IPS-18a (cell line): ENCODE measurements around the gene FOXP1.

ENCODE experiments used
- H3K27ac ChIP-seq: one replicate; pipeline ENCODE4 v1.5.1; 2013; ENCODE audit warnings: low read length
- H3K27me3 ChIP-seq: one replicate; pipeline ENCODE4 v1.6.1; 2013; ENCODE audit warnings: mild to moderate bottlenecking, low read length; ENCODE audit not compliant: control insufficient read depth, insufficient read depth
- H3K36me3 ChIP-seq: one replicate; pipeline ENCODE4 v1.6.1; 2013; ENCODE audit warnings: low read depth, low read length; ENCODE audit not compliant: control insufficient read depth
- H3K4me1 ChIP-seq: one replicate; pipeline ENCODE4 v1.6.1; 2013; ENCODE audit warnings: low read depth, low read length; ENCODE audit not compliant: control insufficient read depth
- H3K4me3 ChIP-seq: one replicate; pipeline ENCODE4 v1.5.1; 2013; ENCODE audit warnings: low read length
- H3K9ac ChIP-seq: one replicate; pipeline ENCODE4 v1.6.1; 2013; ENCODE audit warnings: mild to moderate bottlenecking, low read length, moderate library complexity
- H3K9me3 ChIP-seq: one replicate; pipeline ENCODE4 v1.6.1; 2013; ENCODE audit warnings: low read depth, low read length; ENCODE audit not compliant: control insufficient read depth

FOXP1 gene

DNA sequence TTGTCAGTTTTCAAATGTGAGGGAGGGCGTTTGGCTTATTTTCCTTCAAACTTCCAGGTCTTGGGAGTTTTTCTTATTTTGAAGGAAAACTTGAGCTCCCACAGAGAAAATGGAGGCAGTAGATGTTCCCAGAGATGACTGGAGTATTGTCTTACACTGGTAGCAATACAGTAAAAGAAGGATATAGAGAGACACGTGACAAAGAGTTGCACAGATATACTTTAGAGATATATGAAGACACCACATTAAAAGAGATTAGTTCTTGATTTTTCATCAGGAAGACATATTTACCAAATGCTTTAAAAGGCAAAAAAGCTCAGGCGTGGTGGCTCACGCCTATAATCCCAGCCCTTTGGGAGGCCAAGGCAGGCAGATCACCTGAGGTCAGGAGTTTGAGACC, 490.9 kb downstream of the FOXP1 start:
- no peak overlapping the region for H3K27ac ChIP-seq

DNA sequence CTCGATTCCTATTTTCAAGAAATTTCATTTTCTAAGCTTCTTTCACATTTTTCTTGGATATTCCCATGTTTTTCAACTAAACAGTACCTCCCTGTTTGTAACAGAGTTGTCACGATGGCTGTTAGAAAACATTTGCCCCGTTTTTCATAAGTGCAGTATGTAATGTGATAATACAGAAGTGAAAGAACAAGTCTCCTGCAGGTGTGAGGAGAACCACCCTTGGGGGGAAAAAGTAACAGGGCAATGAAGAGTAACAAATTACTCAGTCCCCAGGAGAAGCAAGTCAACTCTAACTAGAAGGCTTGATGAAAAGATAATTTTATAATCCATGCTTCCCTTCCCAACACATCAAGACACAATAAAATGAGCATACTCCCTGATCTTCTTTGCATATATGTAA, 493.3 kb downstream of the FOXP1 start:
- no peaks in the 10 kb centered on the region for H3K27me3 ChIP-seq
- H3K4me3 ChIP-seq: no peak overlapping the region
- no peaks in the 10 kb centered on the region for H3K36me3 ChIP-seq
- H3K9me3 ChIP-seq: no peaks in the 10 kb centered on the region
- peaks cover 8% of the 10 kb centered on the region for H3K4me1 ChIP-seq
- no peak overlapping the region for H3K9ac ChIP-seq
- no peak overlapping the region for H3K27ac ChIP-seq

More for the DNA sequence above, 490.9 kb downstream of the FOXP1 start:
- Histone ChIP-seq H3K4me1 (peaks cover 2% of the 10 kb centered on the region), H3K36me3 (no peaks in the 10 kb centered on the region), H3K4me3 (no peak overlapping the region), H3K9me3 (no peaks in the 10 kb centered on the region), H3K9ac (no peak overlapping the region), H3K27me3 (no peaks in the 10 kb centered on the region)

DNA sequence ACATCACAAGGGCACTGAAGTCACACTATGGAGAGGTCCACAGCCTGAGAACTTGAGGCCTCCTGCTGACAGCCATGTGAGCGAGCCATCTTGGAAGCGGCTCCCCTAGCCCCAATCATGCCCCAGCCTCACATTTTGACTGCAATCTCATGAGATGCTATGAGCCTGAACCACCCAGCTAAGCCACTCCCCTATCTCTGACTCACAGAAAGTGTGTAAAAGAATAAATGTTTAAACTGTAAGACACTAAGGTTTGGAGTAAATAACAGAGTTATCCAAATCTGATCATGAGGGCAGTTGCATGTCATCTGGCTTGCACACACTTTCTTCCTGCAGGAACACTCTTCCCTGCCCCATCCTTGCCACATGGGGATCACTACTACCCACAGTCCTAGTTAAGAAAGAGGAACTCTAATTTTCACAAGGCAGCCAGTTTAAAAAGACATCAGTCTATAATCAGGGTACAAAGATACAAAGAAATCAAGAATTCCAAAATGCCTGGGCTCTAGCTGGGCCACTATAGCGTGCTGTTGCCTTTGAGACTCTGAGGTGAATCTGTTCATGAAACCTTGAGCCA, 494.2 kb downstream of the FOXP1 start:
- no peak overlapping the region for H3K27ac ChIP-seq
- no peaks in the 10 kb centered on the region for H3K9me3 ChIP-seq
- no peaks in the 10 kb centered on the region for H3K36me3 ChIP-seq
- no peak overlapping the region for H3K9ac ChIP-seq
- H3K4me1 ChIP-seq: peaks cover 8% of the 10 kb centered on the region
- H3K27me3 ChIP-seq: no peaks in the 10 kb centered on the region
- H3K4me3 ChIP-seq: no peak overlapping the region

DNA sequence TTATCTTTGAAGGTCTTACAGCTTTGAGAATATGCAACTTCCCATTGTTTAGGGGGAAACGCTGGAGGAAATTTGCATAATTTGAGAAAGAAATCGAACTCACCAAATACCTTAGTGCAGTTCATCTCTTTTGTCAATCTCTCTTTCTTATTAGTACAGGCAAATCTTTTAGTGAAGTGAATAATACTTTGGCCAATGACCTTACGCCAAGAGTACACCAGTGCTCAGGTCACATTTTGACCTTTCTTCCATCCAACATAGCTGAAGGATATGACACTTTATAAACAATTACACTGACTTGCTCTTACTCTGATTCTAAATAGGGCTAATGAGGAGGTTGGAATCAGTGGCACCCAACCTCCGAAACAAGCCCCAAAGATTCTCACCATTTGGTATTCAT, 494.8 kb downstream of the FOXP1 start:
- Histone ChIP-seq H3K36me3 (no peaks in the 10 kb centered on the region), H3K27ac (no peak overlapping the region), H3K27me3 (no peaks in the 10 kb centered on the region), H3K9ac (no peak overlapping the region), H3K9me3 (no peaks in the 10 kb centered on the region), H3K4me3 (no peak overlapping the region), H3K4me1 (peaks cover 8% of the 10 kb centered on the region)

DNA sequence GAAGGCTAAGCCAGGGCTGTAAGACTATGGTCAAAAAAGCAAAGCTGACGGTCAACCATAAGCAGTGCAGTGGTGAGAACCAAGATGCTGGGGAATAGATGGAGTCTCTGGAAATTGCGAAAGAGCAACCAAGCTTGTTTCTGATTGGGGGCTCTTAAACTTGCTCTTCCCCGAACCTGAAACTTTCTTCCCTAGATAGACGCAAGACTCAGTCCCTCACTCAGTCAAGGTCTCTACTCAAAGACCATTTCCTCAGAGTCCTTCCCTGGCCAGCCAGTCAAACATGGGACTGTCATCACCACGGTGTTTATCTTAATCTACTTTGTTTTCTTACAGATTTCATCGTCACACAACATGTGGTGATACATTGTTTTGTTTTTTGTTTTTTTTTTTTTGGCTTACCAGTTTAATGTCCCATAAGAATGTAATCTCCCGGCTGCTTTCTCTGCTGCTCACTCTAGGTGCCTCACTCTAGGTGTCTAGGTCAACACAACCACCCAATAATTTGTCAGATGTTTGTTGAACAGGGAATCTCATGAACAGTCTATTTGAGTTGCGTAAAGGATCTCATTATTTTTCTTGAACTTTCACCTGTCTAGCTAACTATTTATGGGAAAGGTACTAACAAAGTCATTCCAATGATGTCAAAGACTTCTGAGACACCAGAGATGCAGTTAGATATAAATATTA, 495.4 kb downstream of the FOXP1 start:
- H3K27ac ChIP-seq: no peak overlapping the region
- H3K9me3 ChIP-seq: no peaks in the 10 kb centered on the region
- no peaks in the 10 kb centered on the region for H3K36me3 ChIP-seq
- H3K27me3 ChIP-seq: no peaks in the 10 kb centered on the region
- peaks cover 8% of the 10 kb centered on the region for H3K4me1 ChIP-seq
- no peak overlapping the region for H3K9ac ChIP-seq
- no peak overlapping the region for H3K4me3 ChIP-seq

DNA sequence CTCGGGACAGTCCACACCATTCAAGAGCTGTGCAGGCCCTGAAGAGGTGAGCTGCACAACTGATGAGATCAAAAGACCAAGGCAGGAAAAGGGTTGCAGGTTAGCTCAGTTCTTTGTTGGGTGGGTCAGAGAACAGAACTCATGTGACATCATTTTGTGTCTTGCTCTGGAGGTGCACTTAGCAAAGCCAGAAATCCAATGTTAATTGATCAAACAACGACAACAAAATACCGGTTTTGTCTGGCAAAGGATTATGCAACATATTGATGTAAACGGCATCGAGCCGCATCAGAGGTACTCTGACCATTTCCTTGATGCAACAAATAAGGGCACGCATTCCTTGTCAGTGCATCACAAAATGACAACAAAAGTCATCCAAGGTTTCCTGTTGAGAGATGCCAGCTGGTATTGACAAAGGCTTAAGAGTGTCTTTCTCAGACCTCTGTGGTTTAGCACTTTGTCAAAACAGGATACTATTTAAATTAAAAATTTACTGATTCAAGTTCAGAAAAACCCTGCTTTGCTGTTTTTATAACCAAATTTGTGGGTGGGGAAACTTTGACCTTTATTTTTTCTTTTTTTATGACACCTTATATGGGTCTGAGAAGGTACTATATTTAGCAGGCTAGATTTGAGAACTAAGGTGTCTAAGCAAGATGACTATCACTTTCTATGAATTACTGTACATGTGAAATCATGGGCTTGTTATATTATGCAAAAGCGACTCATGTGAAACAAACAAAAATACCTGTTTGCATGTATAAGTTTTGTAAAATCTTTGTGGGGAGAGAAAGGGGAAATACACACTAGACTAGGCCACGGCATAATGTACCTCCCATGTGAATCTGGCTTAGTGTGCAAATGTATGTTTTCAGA, 496.1 kb downstream of the FOXP1 start:
- Histone ChIP-seq H3K9ac (no peak overlapping the region), H3K27me3 (no peaks in the 10 kb centered on the region), H3K4me1 (peaks cover 8% of the 10 kb centered on the region), H3K27ac (no peak overlapping the region), H3K9me3 (no peaks in the 10 kb centered on the region), H3K36me3 (no peaks in the 10 kb centered on the region), H3K4me3 (no peak overlapping the region)

DNA sequence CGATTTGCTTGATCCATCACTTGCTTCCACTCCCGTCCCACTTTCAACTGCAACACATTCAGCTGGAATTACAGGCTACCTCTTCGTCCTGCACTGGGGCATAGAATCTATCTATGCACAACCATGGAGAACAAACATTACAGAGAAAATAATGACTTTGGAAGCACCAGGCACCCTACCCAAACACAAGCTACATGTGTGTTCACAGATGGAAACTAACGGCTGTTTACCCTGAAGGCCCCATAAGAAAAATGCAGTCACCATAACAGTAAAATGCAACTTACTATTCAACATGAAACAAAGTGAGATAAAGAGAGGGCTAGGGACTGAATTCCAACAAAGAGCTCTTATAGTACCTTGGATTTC, 496.8 kb downstream of the FOXP1 start:
- Histone ChIP-seq H3K27me3 (no peaks in the 10 kb centered on the region), H3K36me3 (no peaks in the 10 kb centered on the region), H3K4me3 (no peak overlapping the region), H3K27ac (no peak overlapping the region), H3K9me3 (no peaks in the 10 kb centered on the region), H3K4me1 (peaks cover 8% of the 10 kb centered on the region), H3K9ac (no peak overlapping the region)

DNA sequence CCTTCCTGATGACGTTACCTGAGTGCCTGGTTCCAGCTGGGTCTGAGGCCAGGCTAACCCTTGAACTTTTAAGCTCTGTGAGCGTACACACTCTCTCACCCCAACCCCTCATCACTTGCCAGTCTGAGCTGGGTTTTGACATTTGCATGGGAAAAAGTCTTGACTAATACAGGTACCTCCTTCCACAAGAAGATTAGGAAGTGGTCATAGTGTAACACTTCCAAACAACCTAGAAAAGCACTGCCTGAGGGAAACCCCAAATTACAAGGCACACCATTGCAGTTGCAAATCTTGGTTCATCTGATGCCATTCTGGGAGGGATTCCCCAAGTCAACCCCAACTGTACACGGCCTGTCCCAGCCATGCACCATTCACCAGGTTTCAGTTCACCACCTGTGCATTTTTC, 499.8 kb downstream of the FOXP1 start:
- Histone ChIP-seq H3K36me3 (no peaks in the 10 kb centered on the region), H3K9me3 (no peaks in the 10 kb centered on the region), H3K27ac (no peak overlapping the region), H3K9ac (no peak overlapping the region), H3K4me3 (no peak overlapping the region), H3K27me3 (no peaks in the 10 kb centered on the region), H3K4me1 (peaks cover 19% of the 10 kb centered on the region)

DNA sequence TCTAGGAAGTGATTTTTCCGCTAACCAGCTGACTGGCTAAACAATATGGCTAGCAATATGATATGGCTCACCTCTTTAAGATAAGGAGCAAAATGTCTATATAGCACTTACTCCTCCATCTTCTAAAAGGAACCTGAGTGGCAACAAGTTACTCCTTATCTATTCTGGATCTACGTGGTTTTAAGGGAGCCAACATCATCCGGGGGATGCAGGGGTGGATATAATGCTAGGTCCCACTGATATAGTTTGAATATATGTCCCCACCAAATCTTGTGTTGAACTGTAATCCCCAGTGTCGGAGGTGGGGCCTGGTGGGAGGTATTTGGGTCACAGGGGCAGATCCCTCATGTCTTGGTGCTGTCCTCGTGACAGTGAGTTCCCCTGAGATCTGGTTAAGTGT, 500.7 kb downstream of the FOXP1 start:
- H3K9ac ChIP-seq: no peak overlapping the region
- no peaks in the 10 kb centered on the region for H3K27me3 ChIP-seq
- no peaks in the 10 kb centered on the region for H3K36me3 ChIP-seq
- H3K27ac ChIP-seq: no peak overlapping the region
- no peak overlapping the region for H3K4me3 ChIP-seq
- no peaks in the 10 kb centered on the region for H3K9me3 ChIP-seq
- peaks cover 23% of the 10 kb centered on the region for H3K4me1 ChIP-seq

DNA sequence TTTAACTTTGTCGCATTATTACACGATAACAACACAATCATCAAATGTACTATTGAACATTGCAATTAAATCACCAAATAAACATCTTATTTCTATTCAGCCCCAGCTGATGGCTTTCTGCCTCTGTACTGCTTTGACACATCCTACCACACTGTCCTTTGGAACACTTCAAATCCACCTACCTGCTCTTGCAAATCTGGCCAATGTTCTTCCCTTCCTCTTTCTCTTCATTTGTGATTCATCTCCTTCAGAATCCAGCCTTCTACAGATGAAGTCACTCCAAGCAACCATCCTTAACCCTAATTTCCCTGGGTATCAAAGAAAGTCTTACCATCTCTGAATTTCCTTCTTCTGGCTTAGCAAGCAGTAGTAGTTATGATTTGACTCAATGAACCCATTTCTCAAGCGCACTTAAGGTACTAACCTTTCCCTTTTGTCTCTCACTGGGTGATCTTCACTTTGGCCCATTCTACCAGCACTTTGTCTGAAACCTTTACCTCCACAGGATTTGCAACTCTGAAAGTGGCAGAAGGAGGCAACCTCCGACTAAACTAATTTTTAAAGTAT, 502.9 kb downstream of the FOXP1 start:
- no peak overlapping the region for H3K27ac ChIP-seq
- peaks cover 15% of the 10 kb centered on the region for H3K4me1 ChIP-seq
- no peaks in the 10 kb centered on the region for H3K27me3 ChIP-seq
- H3K4me3 ChIP-seq: no peak overlapping the region
- H3K9ac ChIP-seq: no peak overlapping the region
- no peaks in the 10 kb centered on the region for H3K9me3 ChIP-seq
- H3K36me3 ChIP-seq: no peaks in the 10 kb centered on the region

DNA sequence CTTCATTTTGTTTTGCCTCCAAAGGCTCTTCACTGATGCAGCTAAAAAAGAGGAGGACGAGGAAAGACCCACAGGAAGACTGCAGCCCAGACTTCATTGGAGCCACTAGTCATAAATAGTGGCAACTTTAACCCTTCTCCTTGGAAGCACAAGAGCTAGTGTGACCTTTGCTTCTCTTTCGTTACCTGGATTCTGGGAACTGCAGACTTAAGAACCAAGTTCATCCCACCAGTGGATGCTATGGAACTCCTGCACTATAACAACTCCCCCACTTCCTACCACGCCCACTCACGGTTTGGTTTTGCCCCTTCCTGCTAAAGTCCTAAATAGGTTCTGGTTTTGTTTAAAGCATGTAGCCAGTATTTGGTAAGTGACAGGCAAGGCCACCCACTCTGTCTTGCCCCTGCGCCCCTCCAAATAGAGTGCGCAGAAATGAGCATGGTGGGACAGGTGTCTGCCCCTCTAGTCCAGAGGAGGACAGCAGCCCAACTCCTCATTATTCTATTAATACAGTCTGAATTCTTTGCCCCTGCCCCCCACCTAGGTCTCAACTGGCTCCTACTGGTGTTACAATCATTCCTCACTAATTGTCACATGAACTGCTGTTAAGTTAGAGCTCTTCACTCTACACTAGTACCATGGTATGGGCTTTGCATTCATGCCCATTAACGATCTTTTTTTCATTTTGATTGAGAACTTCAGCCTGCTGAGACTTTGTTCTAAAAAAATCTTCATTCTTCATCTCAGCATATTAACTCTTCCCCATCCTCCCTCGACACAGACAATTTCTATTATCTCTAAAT, 504.6 kb downstream of the FOXP1 start:
- peaks cover 15% of the 10 kb centered on the region for H3K4me1 ChIP-seq
- H3K9ac ChIP-seq: no peak overlapping the region
- H3K27me3 ChIP-seq: no peaks in the 10 kb centered on the region
- no peaks in the 10 kb centered on the region for H3K36me3 ChIP-seq
- no peak overlapping the region for H3K27ac ChIP-seq
- no peaks in the 10 kb centered on the region for H3K9me3 ChIP-seq
- no peak overlapping the region for H3K4me3 ChIP-seq
